ENCODE measurements around the gene APEX2.

DNA sequence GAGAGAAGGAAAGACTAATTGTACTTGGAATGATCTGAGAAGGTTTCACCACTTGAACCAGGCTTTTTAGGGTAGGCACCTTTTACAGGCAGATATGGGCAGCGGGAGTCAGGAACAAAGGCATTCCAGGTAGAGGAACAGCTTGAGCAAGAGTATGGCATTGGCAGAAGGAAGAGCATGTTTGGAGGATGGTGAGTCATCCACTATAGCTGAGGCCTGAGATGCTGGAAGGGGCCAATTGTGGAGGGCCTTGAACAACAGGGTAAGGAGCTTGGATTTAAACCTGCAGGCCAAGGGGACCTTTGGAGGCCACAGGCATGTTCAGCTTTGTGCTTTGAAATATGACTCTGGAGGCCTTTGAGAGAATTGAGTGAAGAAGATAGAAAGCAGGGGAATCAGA, 38.4 kb upstream of the APEX2 start:
- TF ChIP-seq CTCF (IDR thresholded peaks at IDR 0.05; ENCODE audit: low read depth, low read length) (no peak), EZH2phosphoT487 (IDR thresholded peaks at IDR 0.05; ENCODE audit: low read depth) (no peak)
